GM12891 (cell line): ENCODE data around the gene CEBPB. TPM values are rescaled to one million over a fixed set of nuclear protein-coding genes. Genes with fewer than 3 reads are reported as not detected.

Source experiments
- DNase-seq: peaks from one replicate; pipeline ENCODE4 v3.0.0; 2011; ENCODE audit warnings: low spot score; ENCODE audit not compliant: insufficient read length
- FAIRE-seq: peaks from 2 replicates; lab custom pipeline; 2011; peaks lifted over from hg19 to GRCh38; lab: Jason Lieb, UNC
- PAX5 ChIP-seq: IDR thresholded peaks from 2 replicates; pipeline ENCODE4 v1.6.1; 2011; ENCODE audit warnings: low read length, moderate library complexity, mild to moderate bottlenecking; ENCODE audit not compliant: insufficient read depth, severe bottlenecking
- POLR2A ChIP-seq: IDR thresholded peaks from 2 replicates; pipeline ENCODE4 v1.6.1; 2011; ENCODE audit warnings: low read depth, low read length, control low read depth
- POLR2AphosphoS5 ChIP-seq: IDR thresholded peaks from 2 replicates; pipeline ENCODE4 v1.6.1; 2011; ENCODE audit warnings: low read depth, low read length, control low read depth
- POU2F2 ChIP-seq: IDR thresholded peaks from 2 replicates; pipeline ENCODE4 v1.6.1; 2011; ENCODE audit warnings: low read depth, mild to moderate bottlenecking, control low read depth, low read length, moderate library complexity
- SPI1 ChIP-seq: IDR thresholded peaks from 2 replicates; pipeline ENCODE4 v1.6.1; 2011; ENCODE audit warnings: low read depth, low read length, control low read depth
- TAF1 ChIP-seq: IDR thresholded peaks from 2 replicates; pipeline ENCODE4 v1.6.1; 2011; ENCODE audit warnings: low read depth, low read length, control low read depth
- polyA plus RNA-seq: library from polyadenylated mRNA; unstranded; fragments of >200 nt; gene quantifications from one replicate; pipeline ENCODE4 v1.2.1, GENCODE V29; 2012; ENCODE audit warnings: low read depth, missing spikeins, inconsistent platforms; ENCODE audit not compliant: missing spikeins

Gene CEBPB
- 0.60 TPM for polyA plus RNA-seq

GRCh38 chr20:50190251-50191064 is at the start of gene CEBPB:
TSS of gene CEBPB (plus strand) at chr20:50190830. CDS start at chr20:50191034, 204 bp downstream.
- DNase-seq = peak; percentile 91
- FAIRE-seq = no peak

GRCh38 chr20:50141018-50141675 is 49.5 kb upstream of the CEBPB start:
- TF ChIP-seq POLR2AphosphoS5 (no peak), POU2F2 (no peak), TAF1 (no peak), PAX5 (no peak), POLR2A (no peak), SPI1 (no peak)
- DNase-seq (no peak), FAIRE-seq (no peak)

More at GRCh38 chr20:50190251-50191064, at the start of gene CEBPB:
- TF ChIP-seq POLR2AphosphoS5 (no peak), SPI1 (no peak), POU2F2 (no peak), POLR2A (no peak)

GRCh38 chr20:50141811-50142561 is 48.6 kb upstream of the CEBPB start:
- DNase-seq (no peak), FAIRE-seq (no peak)
- TF ChIP-seq POLR2A (no peak), POLR2AphosphoS5 (no peak), PAX5 (no peak), TAF1 (no peak), SPI1 (no peak), POU2F2 (no peak)

- DNase-seq = no peak
- no peak for FAIRE-seq
- TF ChIP-seq POU2F2 = no peak
- no peak for TF ChIP-seq PAX5
- TF ChIP-seq SPI1 = no peak
- TF ChIP-seq TAF1 = no peak
These were observed 47.8 kb upstream of the CEBPB start for GRCh38 chr20:50142812-50143211.

GRCh38 chr20:50144362-50144761 is 46.3 kb upstream of the CEBPB start:
- no peak for DNase-seq
- FAIRE-seq = no peak
- TF ChIP-seq POLR2A (no peak), POLR2AphosphoS5 (no peak)

- DNase-seq (no peak), FAIRE-seq (no peak)
- TF ChIP-seq POU2F2 (no peak), TAF1 (no peak), PAX5 (no peak), POLR2AphosphoS5 (no peak), POLR2A (no peak), SPI1 (no peak)
These were observed 45.1 kb upstream of the CEBPB start for GRCh38 chr20:50145566-50145965.

- DNase-seq (no peak), FAIRE-seq (no peak)
- TF ChIP-seq POU2F2 = no peak
- no peak for TF ChIP-seq PAX5
- TF ChIP-seq TAF1 = no peak
- TF ChIP-seq SPI1 = no peak
- TF ChIP-seq POLR2A = no peak
- TF ChIP-seq POLR2AphosphoS5 = no peak
These were observed 44.4 kb upstream of the CEBPB start for GRCh38 chr20:50146214-50146613.

GRCh38 chr20:50146732-50147662 is 43.6 kb upstream of the CEBPB start:
- DNase-seq = peak; percentile 54
- FAIRE-seq = peak; percentile 40

More at GRCh38 chr20:50146732-50147662, 43.6 kb upstream of the CEBPB start:
- TF ChIP-seq POLR2AphosphoS5 = peak; percentile 63
- peak; percentile 50; the same call in 1 of the 2 replicates for TF ChIP-seq POLR2A
- peak; percentile 52 for TF ChIP-seq SPI1
- TF ChIP-seq PAX5 = no peak
- TF ChIP-seq TAF1 = peak; percentile 67; the same call in 1 of the 2 replicates
- no peak for TF ChIP-seq POU2F2
